DND-41 (cell line): ENCODE results near the gene FOS.

Source experiments
- ATAC-seq: fragments of 200-7000 bp; cut with Tn5 transposase; 3 replicates; pipeline ENCODE4 v1.9.1; 2021; ENCODE audit warnings: low read depth; ENCODE audit not compliant: insufficient read depth
- DNase-seq: peaks from one replicate; pipeline ENCODE4 v3.0.0-alpha.2; 2020
- H2AFZ ChIP-seq: 2 replicates; pipeline ENCODE4 v1.6.0; 2012; ENCODE audit warnings: low read depth, low read length
- H3K27ac ChIP-seq: 2 replicates; pipeline ENCODE4 v1.5.1; 2012; ENCODE audit warnings: low read length, inconsistent platforms
- H3K27me3 ChIP-seq: fragments of 200-600 bp; sonication (generic); 2 replicates; pipeline ENCODE4 v1.6.0; 2012; ENCODE audit warnings: low read length, mild to moderate bottlenecking, inconsistent platforms; ENCODE audit not compliant: insufficient read depth, poor library complexity
- H3K36me3 ChIP-seq: 2 replicates; pipeline ENCODE4 v1.5.1; 2012; ENCODE audit warnings: low read length, inconsistent platforms; ENCODE audit not compliant: insufficient read depth
- H3K4me1 ChIP-seq: 2 replicates; pipeline ENCODE4 v1.5.1; 2012; ENCODE audit warnings: mild to moderate bottlenecking, low read length; ENCODE audit not compliant: insufficient read depth
- H3K4me2 ChIP-seq: 2 replicates; pipeline ENCODE4 v1.6.0; 2012; ENCODE audit warnings: mild to moderate bottlenecking, moderate library complexity, low read length, inconsistent platforms; ENCODE audit not compliant: insufficient read depth
- H3K4me3 ChIP-seq, 2 experiments: fragments of 200-600 bp in 1 of 2; shearing (Covaris generic) in 1 of 2; 2 replicates each; pipeline ENCODE4 v1.5.1; 2012 to 2016; ENCODE audit warnings: inconsistent platforms in 2 of 2, low read length in 2 of 2, mild to moderate bottlenecking in 2 of 2, low read depth in 1 of 2, moderate library complexity in 1 of 2
- H3K79me2 ChIP-seq: 2 replicates; pipeline ENCODE4 v1.6.0; 2012; ENCODE audit warnings: low read length, inconsistent platforms; ENCODE audit not compliant: insufficient read depth
- H3K9ac ChIP-seq: 2 replicates; pipeline ENCODE4 v1.6.0; 2012; ENCODE audit warnings: low read depth, mild to moderate bottlenecking, inconsistent platforms, low read length, moderate library complexity
- H3K9me3 ChIP-seq: 2 replicates; pipeline ENCODE4 v1.5.1; 2012; ENCODE audit warnings: low read length, moderate library complexity, mild to moderate bottlenecking, inconsistent platforms; ENCODE audit not compliant: insufficient read depth, severe bottlenecking
- H4K20me1 ChIP-seq: 2 replicates; pipeline ENCODE4 v1.6.0; 2012; ENCODE audit warnings: low read length; ENCODE audit not compliant: insufficient read depth
- EZH2 ChIP-seq: IDR thresholded peaks from 3 replicates; pipeline ENCODE4 v1.6.1; 2012; ENCODE audit warnings: borderline replicate concordance, low read depth, mild to moderate bottlenecking, moderate library complexity, low read length, inconsistent platforms; ENCODE audit not compliant: severe bottlenecking
- TF ChIP-seq, protein P1 (sequence below): IDR thresholded peaks from 2 replicates; pipeline ENCODE4 v1.5.1; 2012; ENCODE audit warnings: borderline replicate concordance, low read length, moderate library complexity, mild to moderate bottlenecking; ENCODE audit not compliant: poor library complexity, severe bottlenecking; ENCODE audit errors: extremely low read depth

The FOS gene

DNA sequence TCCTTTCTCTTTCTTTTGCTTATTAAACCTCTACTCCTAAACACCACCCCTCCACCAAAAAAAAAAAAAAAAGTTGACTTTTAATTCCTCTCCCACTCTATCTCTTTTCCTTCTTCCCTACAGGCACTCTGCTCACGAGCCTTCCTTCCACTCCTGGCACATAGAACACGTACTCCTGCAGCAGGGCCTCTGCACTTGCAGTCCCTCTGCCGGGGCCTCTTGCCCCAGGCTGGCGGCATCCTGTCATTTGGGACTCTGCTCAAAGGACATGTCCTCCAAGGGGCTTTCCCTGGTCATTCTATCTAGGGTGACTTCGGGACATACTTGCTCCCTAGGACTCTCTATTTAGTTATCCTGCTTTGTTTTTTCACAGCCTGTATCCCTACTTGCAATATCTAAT lies 7.7 kb downstream of the FOS start:
- no peaks in the 10 kb centered on the region for H3K79me2 ChIP-seq
- peaks cover 12% of the 10 kb centered on the region for H3K27me3 ChIP-seq
- no peaks in the 10 kb centered on the region for H3K4me1 ChIP-seq
- H3K9me3 ChIP-seq = no peaks in the 10 kb centered on the region
- DNase-seq (no peak), ATAC-seq (no peak)
- H2AFZ ChIP-seq = no peak overlapping the region
- H3K4me3 ChIP-seq = no peak overlapping the region
- no peak overlapping the region for H3K9ac ChIP-seq
- H3K36me3 ChIP-seq = no peaks in the 10 kb centered on the region
- no peak for TF ChIP-seq EZH2
- TF ChIP-seq, protein P1, sequence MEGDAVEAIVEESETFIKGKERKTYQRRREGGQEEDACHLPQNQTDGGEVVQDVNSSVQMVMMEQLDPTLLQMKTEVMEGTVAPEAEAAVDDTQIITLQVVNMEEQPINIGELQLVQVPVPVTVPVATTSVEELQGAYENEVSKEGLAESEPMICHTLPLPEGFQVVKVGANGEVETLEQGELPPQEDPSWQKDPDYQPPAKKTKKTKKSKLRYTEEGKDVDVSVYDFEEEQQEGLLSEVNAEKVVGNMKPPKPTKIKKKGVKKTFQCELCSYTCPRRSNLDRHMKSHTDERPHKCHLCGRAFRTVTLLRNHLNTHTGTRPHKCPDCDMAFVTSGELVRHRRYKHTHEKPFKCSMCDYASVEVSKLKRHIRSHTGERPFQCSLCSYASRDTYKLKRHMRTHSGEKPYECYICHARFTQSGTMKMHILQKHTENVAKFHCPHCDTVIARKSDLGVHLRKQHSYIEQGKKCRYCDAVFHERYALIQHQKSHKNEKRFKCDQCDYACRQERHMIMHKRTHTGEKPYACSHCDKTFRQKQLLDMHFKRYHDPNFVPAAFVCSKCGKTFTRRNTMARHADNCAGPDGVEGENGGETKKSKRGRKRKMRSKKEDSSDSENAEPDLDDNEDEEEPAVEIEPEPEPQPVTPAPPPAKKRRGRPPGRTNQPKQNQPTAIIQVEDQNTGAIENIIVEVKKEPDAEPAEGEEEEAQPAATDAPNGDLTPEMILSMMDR = no peak
- H3K4me2 ChIP-seq = no peak overlapping the region
- no peak overlapping the region for H3K27ac ChIP-seq
- H4K20me1 ChIP-seq = no peaks in the 10 kb centered on the region

DNA sequence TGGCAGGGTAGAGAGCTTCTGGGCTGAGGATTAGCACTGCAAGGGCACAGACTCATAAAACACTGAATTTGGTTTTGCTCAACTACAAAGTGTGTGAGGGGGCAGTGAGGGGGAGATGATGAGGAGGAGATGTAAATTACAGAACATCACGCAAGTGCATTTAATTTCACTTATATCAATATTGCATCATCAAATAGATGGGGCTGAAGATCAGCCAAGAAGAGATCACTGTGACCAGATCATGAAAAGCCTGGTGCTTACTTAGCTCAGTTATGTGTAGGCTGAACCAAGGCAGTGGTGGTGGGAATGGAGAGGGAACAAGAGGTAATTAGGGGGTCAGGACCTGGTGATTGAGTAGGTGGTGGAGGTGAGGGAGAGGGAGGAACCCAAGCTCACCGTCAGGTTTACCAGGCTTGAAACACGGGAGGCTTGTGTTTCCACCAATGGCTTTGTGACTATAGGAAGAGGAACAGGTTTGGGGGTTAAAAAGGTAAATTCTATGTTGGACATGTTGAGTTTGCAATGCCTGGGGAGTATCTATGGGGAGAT lies 11.3 kb downstream of the FOS start:
- DNase-seq (no peak), ATAC-seq (no peak)
- Histone ChIP-seq H3K27me3 (peaks cover 12% of the 10 kb centered on the region), H3K4me2 (no peak overlapping the region), H3K9ac (no peak overlapping the region), H4K20me1 (peaks cover 2% of the 10 kb centered on the region; the same call in 1 of the 2 replicates), H2AFZ (no peak overlapping the region), H3K79me2 (no peaks in the 10 kb centered on the region), H3K9me3 (no peaks in the 10 kb centered on the region), H3K4me3 (no peak overlapping the region), H3K27ac (no peak overlapping the region), H3K4me1 (peaks cover 14% of the 10 kb centered on the region), H3K36me3 (no peaks in the 10 kb centered on the region)
- no peak for TF ChIP-seq EZH2
- TF ChIP-seq, protein P1 = no peak

DNA sequence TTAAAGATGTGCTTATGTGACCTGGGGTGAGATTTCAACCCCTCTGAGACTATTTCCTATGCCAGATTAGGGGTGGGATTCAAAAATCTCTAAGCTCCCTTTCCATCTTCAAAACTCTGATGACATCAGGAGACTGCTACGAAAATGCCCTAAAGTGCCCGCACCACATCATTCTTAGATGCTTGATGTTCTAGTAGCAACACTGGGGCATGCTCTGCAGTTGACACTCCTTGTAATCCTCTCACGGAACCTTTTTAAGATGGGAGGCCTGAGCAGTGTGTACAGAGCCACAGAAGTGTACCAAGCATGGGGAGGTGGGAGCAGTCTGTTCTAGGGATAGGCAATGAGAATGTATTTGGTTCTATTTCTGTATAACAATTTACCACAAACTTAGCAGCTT lies 12.2 kb downstream of the FOS start:
- DNase-seq = no peak
- Histone ChIP-seq H4K20me1 (peaks cover 2% of the 10 kb centered on the region; the same call in 1 of the 2 replicates), H3K4me3 (no peak overlapping the region), H3K27ac (no peak overlapping the region), H3K79me2 (no peaks in the 10 kb centered on the region), H3K4me2 (no peak overlapping the region), H3K9ac (no peak overlapping the region), H3K4me1 (peaks cover 23% of the 10 kb centered on the region), H3K36me3 (no peaks in the 10 kb centered on the region), H3K9me3 (no peaks in the 10 kb centered on the region), H3K27me3 (peaks cover 20% of the 10 kb centered on the region), H2AFZ (no peak overlapping the region)
- TF ChIP-seq, protein P1 = no peak
- TF ChIP-seq EZH2 = no peak
- no peak for ATAC-seq

DNA sequence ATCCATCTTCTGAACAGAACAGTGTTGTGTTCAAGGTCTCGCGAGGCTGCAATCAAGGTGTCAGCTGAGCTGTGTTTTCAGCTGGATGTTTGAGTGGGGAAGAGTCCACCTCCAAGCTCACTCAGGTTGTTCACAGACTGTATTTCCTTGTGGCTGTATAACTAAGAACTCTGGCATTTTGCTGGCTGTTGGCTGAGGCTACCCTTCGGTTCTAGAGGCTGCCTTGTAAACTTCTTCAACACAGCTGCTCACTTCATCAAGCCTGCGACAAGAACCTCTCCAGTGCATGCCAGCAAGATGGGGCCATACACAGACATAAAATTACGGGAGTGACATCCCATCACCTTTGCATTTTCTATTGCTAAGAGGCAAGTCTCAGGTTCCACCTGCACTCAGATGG lies 12.7 kb downstream of the FOS start:
- H2AFZ ChIP-seq = no peak overlapping the region
- no peak overlapping the region for H3K4me2 ChIP-seq

More for the DNA sequence above, 12.7 kb downstream of the FOS start:
- Histone ChIP-seq H3K27me3 (peaks cover 18% of the 10 kb centered on the region), H3K9me3 (no peaks in the 10 kb centered on the region), H3K27ac (no peak overlapping the region), H3K4me1 (peaks cover 28% of the 10 kb centered on the region), H3K9ac (no peak overlapping the region), H3K36me3 (no peaks in the 10 kb centered on the region), H3K79me2 (no peaks in the 10 kb centered on the region), H4K20me1 (peaks cover 2% of the 10 kb centered on the region; the same call in 1 of the 2 replicates), H3K4me3 (no peak overlapping the region)
- no peak for TF ChIP-seq EZH2
- TF ChIP-seq, protein P1 = no peak
- ATAC-seq (no peak), DNase-seq (no peak)
